Measurements from ENCODE around the gene GUCY2D. TPM values are rescaled to one million over a fixed set of nuclear protein-coding genes. Genes with fewer than 3 reads are reported as not detected.

Gene GUCY2D
- total and polyA plus RNA-seq, 12 donors: not detected

DNA sequence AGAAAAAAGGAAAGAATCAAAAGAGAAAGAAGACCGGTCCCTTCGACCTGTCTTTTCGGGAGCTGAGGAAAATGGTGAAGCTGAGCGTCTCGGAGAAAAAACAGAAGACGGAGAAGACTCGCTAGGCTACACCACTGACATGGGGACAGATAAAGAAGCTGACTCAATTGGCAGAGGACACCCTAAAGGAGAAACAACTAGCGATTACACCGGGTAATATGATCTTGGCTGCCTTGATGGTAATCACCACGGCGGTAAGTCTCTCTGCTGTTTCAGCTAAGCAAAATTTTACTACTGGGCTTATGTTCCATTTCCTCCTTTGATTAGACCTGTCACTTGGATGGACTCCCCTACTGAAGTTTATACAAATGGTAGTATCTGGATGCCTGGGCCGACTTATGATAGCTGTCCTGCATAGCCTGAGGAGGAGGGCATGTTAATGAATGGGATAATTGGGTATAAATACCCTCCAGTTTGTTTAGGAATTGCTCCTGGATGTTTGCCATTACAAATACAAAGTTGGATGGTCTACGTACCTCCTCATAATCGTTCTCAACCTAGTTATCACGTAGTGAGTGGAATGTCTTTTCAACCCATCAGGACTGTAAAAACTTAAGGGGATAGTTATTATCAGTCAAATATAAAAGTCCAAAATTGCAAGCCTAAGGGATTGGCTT, 60.5 kb downstream of the GUCY2D start:
- WGBS, 4 donors: 12 to 20% (median 18%) methylated on average over 15 of the region's 15 CpGs
- Histone ChIP-seq H3K27me3 (peaks cover 14% of the 10 kb centered on the region), H3K4me3 (peak overlapping the region in 1 of 4 donors; percentile 32), H3K36me3 (replicated peaks in 1 of 2) (no peaks in the 10 kb centered on the region), H3K4me1 (replicated peaks in 1 of 2) (no peaks in the 10 kb centered on the region), H3K27ac (peak overlapping the region in 1 of 5 donors; percentile 60), H3K9me3 (replicated peaks in 1 of 3) (no peaks in the 10 kb centered on the region)
- TF ChIP-seq POLR2A (IDR thresholded peaks at IDR 0.05): no peak
- no peak for TF ChIP-seq CTCF (IDR thresholded peaks at IDR 0.05)
- DNase-seq: no peak
- intact Hi-C loops (cut with DNase I): no loop called here

- Histone ChIP-seq H3K9me3 (replicated peaks in 1 of 3) (no peaks in the 10 kb centered on the region), H3K4me3 (no peak overlapping the region), H3K4me1 (replicated peaks in 1 of 2) (no peaks in the 10 kb centered on the region), H3K27me3 (peaks cover 14% of the 10 kb centered on the region), H3K27ac (no peak overlapping the region), H3K36me3 (replicated peaks in 1 of 2) (no peaks in the 10 kb centered on the region)
- no peak for DNase-seq
- WGBS, 4 donors: 14 to 16% (median 15%) methylated on average over 16 to 28 of the region's 28 CpGs
- TF ChIP-seq CTCF (IDR thresholded peaks at IDR 0.05) (no peak), POLR2A (IDR thresholded peaks at IDR 0.05) (no peak)
- intact Hi-C loops (cut with DNase I): no loop called here
These were observed 61.5 kb downstream of the GUCY2D start for GRCh38 chr17:8063761-8064534.

- no peak overlapping the region for H3K4me3 ChIP-seq
- intact Hi-C loops (cut with DNase I): no loop called here
- WGBS, 4 donors: 43 to 56% (median 46%) methylated on average over 4 to 6 of the region's 6 CpGs
- TF ChIP-seq CTCF (IDR thresholded peaks at IDR 0.05) (no peak), POLR2A (IDR thresholded peaks at IDR 0.05) (no peak)
- H3K27ac ChIP-seq: no peak overlapping the region
- no peaks in the 10 kb centered on the region for H3K4me1 ChIP-seq (replicated peaks in 1 of 2)
- no peaks in the 10 kb centered on the region for H3K36me3 ChIP-seq (replicated peaks in 1 of 2)
- peaks cover 14% of the 10 kb centered on the region for H3K27me3 ChIP-seq
- no peaks in the 10 kb centered on the region for H3K9me3 ChIP-seq (replicated peaks in 1 of 3)
- DNase-seq: no peak
These were observed 62.2 kb downstream of the GUCY2D start for GRCh38 chr17:8064561-8065019.

GRCh38 chr17:8066841-8067775, 64.7 kb downstream of the GUCY2D start:
- no peak overlapping the region for H3K27ac ChIP-seq

More at GRCh38 chr17:8066841-8067775, 64.7 kb downstream of the GUCY2D start:
- DNase-seq: no peak
- no peak for TF ChIP-seq POLR2A (IDR thresholded peaks at IDR 0.05)
- no peak for TF ChIP-seq CTCF (IDR thresholded peaks at IDR 0.05)
- 75 to 79% (median 77%) methylated on average over 7 to 15 of the region's 15 CpGs for WGBS, 4 donors
- H3K27me3 ChIP-seq: peaks cover 15% of the 10 kb centered on the region
- H3K4me3 ChIP-seq: no peak overlapping the region
- H3K9me3 ChIP-seq (replicated peaks in 1 of 3): no peaks in the 10 kb centered on the region
- H3K4me1 ChIP-seq (replicated peaks in 1 of 2): no peaks in the 10 kb centered on the region
- H3K36me3 ChIP-seq (replicated peaks in 1 of 2): no peaks in the 10 kb centered on the region
- intact Hi-C loops (cut with DNase I): no loop called here
